K562 (cell line): Measurements from ENCODE around the gene LIMS2. TPM values are rescaled to one million over a fixed set of nuclear protein-coding genes. Genes with fewer than 3 reads are reported as not detected.

Source experiments
- ARID1B ChIP-seq: fragments of 450-650 bp; IDR thresholded peaks from 2 replicates; pipeline ENCODE4 v1.6.1; 2016; ENCODE audit warnings: antibody characterized with exemption, mild to moderate bottlenecking, inconsistent platforms
- ARID2 ChIP-seq: fragments of 450-650 bp; IDR thresholded peaks from 2 replicates; pipeline ENCODE4 v1.6.1; 2017; ENCODE audit warnings: antibody characterized with exemption, mild to moderate bottlenecking
- CXXC5 ChIP-seq: fragments of 250-450 bp; sonication (Bioruptor Pico); IDR thresholded peaks from 2 replicates; pipeline ENCODE4 v1.8.0; 2022; ENCODE audit warnings: inconsistent platforms, mild to moderate bottlenecking, moderate library complexity
- EP300 ChIP-seq: IDR thresholded peaks from 2 replicates; pipeline ENCODE4 v1.6.1; 2012; ENCODE audit warnings: low read length, improper control_type of control experiment
- HCFC1 ChIP-seq: IDR thresholded peaks from 2 replicates; pipeline ENCODE4 v1.6.1; 2012; ENCODE audit warnings: low read depth, low read length, improper control_type of control experiment
- MAX ChIP-seq: sonication (generic); formaldehyde crosslinking; IDR thresholded peaks from 2 replicates; pipeline ENCODE4 v1.9.0; 2022; ENCODE audit warnings: mild to moderate bottlenecking, missing genetic modification reagents
- MITF ChIP-seq: IDR thresholded peaks from 2 replicates; pipeline ENCODE4 v1.6.1; 2014; ENCODE audit warnings: antibody characterized with exemption
- MYBL2 ChIP-seq, 2 experiments: fragments of 450-650 bp in 1 of 2; sonication (generic) in 1 of 2; formaldehyde crosslinking in 1 of 2; IDR thresholded peaks; 2 replicates each; pipeline versions ENCODE4 v1.6.1 to v1.8.1; 2017 to 2022; ENCODE audit warnings: borderline replicate concordance in 1 of 2, inconsistent platforms in 1 of 2, low read depth in 1 of 2, mild to moderate bottlenecking in 1 of 2, missing genetic modification reagents in 1 of 2, moderate library complexity in 1 of 2
- PBX2 ChIP-seq, 2 experiments: IDR thresholded peaks in 1 of 2; conservative IDR thresholded peaks in 1 of 2; 2 replicates each; pipeline ENCODE4 v1.6.1; 2016; ENCODE audit warnings: low read depth in 2 of 2, mild to moderate bottlenecking in 1 of 2, missing compliant biosample characterization in 1 of 2, missing genetic modification characterization in 1 of 2, moderate library complexity in 1 of 2
- RB1 ChIP-seq: fragments of 450-650 bp; IDR thresholded peaks from 2 replicates; pipeline ENCODE4 v1.6.1; 2017; ENCODE audit warnings: low read depth, mild to moderate bottlenecking
- SMARCA4 ChIP-seq: fragments of 450-650 bp; IDR thresholded peaks from 2 replicates; pipeline ENCODE4 v1.6.1; 2016
- TCF3 ChIP-seq: sonication (generic); formaldehyde crosslinking; IDR thresholded peaks from 2 replicates; pipeline ENCODE4 v1.4.0; 2020; ENCODE audit warnings: mild to moderate bottlenecking, missing genetic modification reagents
- ZNF212 ChIP-seq: fragments of 450-650 bp; formaldehyde crosslinking; IDR thresholded peaks from 2 replicates; pipeline ENCODE4 v1.4.0; 2020; ENCODE audit warnings: mild to moderate bottlenecking
- ZNF23 ChIP-seq: fragments of 250-450 bp; sonication (Bioruptor Pico); IDR thresholded peaks from 2 replicates; pipeline ENCODE4 v1.4.0; 2020; ENCODE audit warnings: mild to moderate bottlenecking
- ZNF77 ChIP-seq: fragments of 250-450 bp; sonication (Bioruptor Pico); IDR thresholded peaks from 2 replicates; pipeline ENCODE4 v1.5.0; 2020
- polyA plus RNA-seq, 8 experiments: library from polyadenylated mRNA; depleted of rRNA in 4 of 8; stranded (reverse) in 5 of 8; unstranded in 3 of 8; fragments of >200 nt; fragmentation: Nextera tagmentation in 2 of 8; fragmentation: Illumina TruSeq in 1 of 8; extraction: Ambion mirVana in 2 of 8; extraction: Trizol in 1 of 8; gene quantifications; 2 replicates each; pipeline versions ENCODE4 v1.2.1 to v1.2.3, GENCODE V29; 2011 to 2014; ENCODE audit warnings: inconsistent platforms in 1 of 8, missing spikeins in 1 of 8
- total RNA-seq, 7 experiments: library from RNA; depleted of rRNA in 6 of 7; stranded (reverse); fragments of >200 nt in 6 of 7; fragmentation: Illumina TruSeq in 2 of 7; extraction: Trizol in 2 of 7; gene quantifications; 2 replicates each; pipeline versions ENCODE4 v1.2.1 to v1.2.3, GENCODE V29; 2011 to 2021; ENCODE audit warnings: low replicate concordance in 1 of 7
- TF ChIP-seq, protein P1 (sequence below): fragments of 450-650 bp; IDR thresholded peaks from 2 replicates; pipeline ENCODE4 v1.6.1; 2016; ENCODE audit warnings: antibody characterized with exemption
- TF ChIP-seq, protein P2 (sequence below): fragments of 450-650 bp; conservative IDR thresholded peaks from 2 replicates; pipeline ENCODE4 v1.6.1; 2016; ENCODE audit warnings: missing genetic modification characterization, low read depth, mild to moderate bottlenecking, control low read depth, missing compliant biosample characterization

The LIMS2 gene
- total and polyA plus RNA-seq, 9 of the 15 experiments (the other 6 are each of a cell fraction or from before 2014, with no cell fraction given), result 0.04 to 0.22 TPM; not detected in 7

- TF ChIP-seq MYBL2 (IDR thresholded peaks at IDR 0.05; ENCODE audit: low read depth) (no peak), MYBL2 (CRISPR knock-in tag; IDR thresholded peaks at IDR 0.05; ENCODE audit: borderline replicate concordance) (no peak), TCF3 (CRISPR knock-in tag) (peak; percentile 37; the same call in 1 of the 2 replicates), EP300 (peak; percentile 35), ZNF212 (CRISPR knock-in tag) (no peak), CXXC5 (CRISPR knock-in tag) (peak; percentile 79), HCFC1 (peak; percentile 66), ARID1B (peak; percentile 47; the same call in 1 of the 2 replicates), MAX (CRISPR knock-in tag) (peak; percentile 98), PBX2 (CRISPR knock-in tag; IDR thresholded peaks at IDR 0.05; ENCODE audit: low read depth) (no peak; the same call in 1 of the 2 replicates), PBX2 (tag; conservative IDR thresholded peaks at IDR 0.05; ENCODE audit: low read depth) (peak; percentile 68), ZNF77 (no peak), ZNF23 (CRISPR knock-in tag) (0 out of 2 replicates have a peak, but pooled peaks have one; percentile 4), SMARCA4 (0 out of 2 replicates have a peak, but pooled peaks have one; percentile 15), ARID2 (no peak), RB1 (no peak; the same call in 1 of the 2 replicates), MITF (peak; percentile 73; the same call in 1 of the 2 replicates)
- TF ChIP-seq, protein P1, sequence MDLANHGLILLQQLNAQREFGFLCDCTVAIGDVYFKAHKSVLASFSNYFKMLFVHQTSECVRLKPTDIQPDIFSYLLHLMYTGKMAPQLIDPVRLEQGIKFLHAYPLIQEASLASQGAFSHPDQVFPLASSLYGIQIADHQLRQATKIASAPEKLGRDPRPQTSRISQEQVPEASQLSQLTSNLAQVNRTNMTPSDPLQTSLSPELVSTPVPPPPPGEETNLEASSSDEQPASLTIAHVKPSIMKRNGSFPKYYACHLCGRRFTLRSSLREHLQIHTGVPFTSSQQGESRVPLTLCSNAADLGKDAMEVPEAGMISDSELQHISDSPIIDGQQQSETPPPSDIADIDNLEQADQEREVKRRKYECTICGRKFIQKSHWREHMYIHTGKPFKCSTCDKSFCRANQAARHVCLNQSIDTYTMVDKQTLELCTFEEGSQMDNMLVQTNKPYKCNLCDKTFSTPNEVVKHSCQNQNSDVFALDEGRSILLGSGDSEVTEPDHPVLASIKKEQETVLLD, result peak; percentile 21; the same call in 1 of the 2 replicates
- TF ChIP-seq, protein P2, sequence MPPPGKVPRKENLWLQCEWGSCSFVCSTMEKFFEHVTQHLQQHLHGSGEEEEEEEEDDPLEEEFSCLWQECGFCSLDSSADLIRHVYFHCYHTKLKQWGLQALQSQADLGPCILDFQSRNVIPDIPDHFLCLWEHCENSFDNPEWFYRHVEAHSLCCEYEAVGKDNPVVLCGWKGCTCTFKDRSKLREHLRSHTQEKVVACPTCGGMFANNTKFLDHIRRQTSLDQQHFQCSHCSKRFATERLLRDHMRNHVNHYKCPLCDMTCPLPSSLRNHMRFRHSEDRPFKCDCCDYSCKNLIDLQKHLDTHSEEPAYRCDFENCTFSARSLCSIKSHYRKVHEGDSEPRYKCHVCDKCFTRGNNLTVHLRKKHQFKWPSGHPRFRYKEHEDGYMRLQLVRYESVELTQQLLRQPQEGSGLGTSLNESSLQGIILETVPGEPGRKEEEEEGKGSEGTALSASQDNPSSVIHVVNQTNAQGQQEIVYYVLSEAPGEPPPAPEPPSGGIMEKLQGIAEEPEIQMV (tag), result 0 out of 2 replicates have a peak, but pooled peaks have one; percentile 41
These were observed 25.3 kb upstream of the LIMS2 start (continued) for GRCh38 chr2:127700527-127701192.
